ENCODE data around the gene GRIN1.
A peak's percentile ranks its signal among the peaks of the same experiment; 100 is the strongest.

GRIN1 gene

GRCh38 chr9:137167747-137168572 is 29.0 kb downstream of the GRIN1 start:
- Histone ChIP-seq H3K27me3 (peaks cover 10 to 100% of the 10 kb centered on the region in 2 donors), H3K27ac (no peak overlapping the region), H3K36me3 (no peaks in the 10 kb centered on the region), H3K4me3 (peak overlapping the region; percentile 13 to 46), H3K9me3 (no peaks in the 10 kb centered on the region), H3K4me1 (peaks cover 0 to 61% (median 33%) of the 10 kb centered on the region in 4 donors)
- DNase-seq: no peak
- intact Hi-C loops (cut with DNase I; ENCODE audit: low total_unique reads): no loop called here
- no peak for TF ChIP-seq CTCF (IDR thresholded peaks at IDR 0.05)

GRCh38 chr9:137168573-137168903 is 29.6 kb downstream of the GRIN1 start:
- peak overlapping the region; percentile 13 to 46 for H3K4me3 ChIP-seq

GRCh38 chr9:137168904-137169856 is 30.2 kb downstream of the GRIN1 start:
- intact Hi-C loops (cut with DNase I; ENCODE audit: low total_unique reads): no loop called here
- Histone ChIP-seq H3K4me1 (peaks cover 0 to 51% (median 27%) of the 10 kb centered on the region in 4 donors), H3K36me3 (no peaks in the 10 kb centered on the region), H3K4me3 (peak overlapping the region; percentile 13 to 46), H3K27ac (no peak overlapping the region), H3K9me3 (no peaks in the 10 kb centered on the region), H3K27me3 (peaks cover 10 to 91% of the 10 kb centered on the region in 2 donors)
- no peak for DNase-seq
- no peak for TF ChIP-seq CTCF (IDR thresholded peaks at IDR 0.05)

More at GRCh38 chr9:137168573-137168903, 29.6 kb downstream of the GRIN1 start:
- Histone ChIP-seq H3K36me3 (no peaks in the 10 kb centered on the region), H3K27ac (no peak overlapping the region), H3K9me3 (no peaks in the 10 kb centered on the region), H3K4me1 (peaks cover 0 to 55% (median 28%) of the 10 kb centered on the region in 4 donors), H3K27me3 (peaks cover 10 to 97% of the 10 kb centered on the region in 2 donors)
- no peak for DNase-seq
- intact Hi-C loops (cut with DNase I; ENCODE audit: low total_unique reads): no loop called here
- no peak for TF ChIP-seq CTCF (IDR thresholded peaks at IDR 0.05)

- H3K27ac ChIP-seq: no peak within 1 kb of the TSS
- H3K4me1 ChIP-seq: peaks cover 0 to 51% (median 27%) of the 10 kb centered on the region in 4 donors
- H3K27me3 ChIP-seq: peaks cover 10 to 83% of the 10 kb centered on the region in 2 donors
- TF ChIP-seq CTCF (IDR thresholded peaks at IDR 0.05): no peak
- DNase-seq: no peak
- H3K9me3 ChIP-seq: no peaks in the 10 kb centered on the region
- no peaks in the 10 kb centered on the region for H3K36me3 ChIP-seq
- intact Hi-C loops (cut with DNase I; ENCODE audit: low total_unique reads): no loop called here
- H3K4me3 ChIP-seq: peak within 1 kb of the TSS; percentile 13 to 46
These were observed 31.0 kb downstream of the GRIN1 start, which contains the start of gene LRRC26 for GRCh38 chr9:137169896-137170358. Gene LRRC26 (minus strand): TSS chr9:137170051. CDS start chr9:137169943, 108 bp downstream.

- no peak for TF ChIP-seq CTCF (IDR thresholded peaks at IDR 0.05)
- Histone ChIP-seq H3K4me3 (no peak overlapping the region), H3K27me3 (peaks cover 10 to 76% of the 10 kb centered on the region in 2 donors), H3K36me3 (no peaks in the 10 kb centered on the region), H3K27ac (no peak overlapping the region), H3K4me1 (peaks cover 0 to 51% (median 27%) of the 10 kb centered on the region in 4 donors), H3K9me3 (no peaks in the 10 kb centered on the region)
- no peak for DNase-seq
- intact Hi-C loops (cut with DNase I; ENCODE audit: low total_unique reads): no loop called here
These were observed 31.7 kb downstream of the GRIN1 start for GRCh38 chr9:137170486-137171148.

Data from tibial artery (tissue), 4 donors.